Heart right ventricle (tissue), 16 donors: ENCODE results near the gene WDR83. TPM values are rescaled to one million over a fixed set of nuclear protein-coding genes. Genes with fewer than 3 reads are reported as not detected.

Source experiments
- ATAC-seq, 8 donors: fragments of 200-7000 bp; cut with Tn5 transposase; one replicate each; pipeline ENCODE4 v1.9.1; 2020; ENCODE audit warnings: mild to moderate bottlenecking in 8 of 8, moderate library complexity in 8 of 8, moderate number of reproducible peaks in 1 of 8
- DNase-seq, 2 donors: peaks; one replicate each; pipeline ENCODE4 v3.0.0-alpha.2; 2020
- H3K27ac ChIP-seq, 10 donors: fragments of 200-600 bp; sonication (generic) in 2 of 10; one replicate each; pipeline versions ENCODE4 v1.5.0 to v1.8.0; 2020 to 2022; ENCODE audit warnings: mild to moderate bottlenecking in 3 of 10
- H3K27me3 ChIP-seq, 7 donors: fragments of 200-600 bp; one replicate each; pipeline ENCODE4 v1.8.0; 2021 to 2022; ENCODE audit warnings: mild to moderate bottlenecking in 2 of 7
- H3K36me3 ChIP-seq, 9 donors: fragments of 200-600 bp; sonication (generic) in 1 of 9; one replicate each; pipeline versions ENCODE4 v1.5.0 to v1.8.0; 2020 to 2022; ENCODE audit warnings: mild to moderate bottlenecking in 2 of 9
- H3K4me1 ChIP-seq, 9 donors: fragments of 200-600 bp; sonication (generic) in 1 of 9; one replicate each; pipeline versions ENCODE4 v1.5.0 to v1.8.0; 2020 to 2022; ENCODE audit warnings: mild to moderate bottlenecking in 4 of 9
- H3K4me3 ChIP-seq, 10 donors: fragments of 200-600 bp; sonication (generic) in 2 of 10; one replicate each; pipeline versions ENCODE4 v1.5.0 to v1.8.0; 2020 to 2022; ENCODE audit warnings: mild to moderate bottlenecking in 7 of 10, moderate library complexity in 2 of 10
- H3K9me3 ChIP-seq, 11 donors: fragments of 200-600 bp in 10 of 11; sonication (generic) in 2 of 11; one replicate each; pipeline versions ENCODE4 v1.5.0 to v1.8.0; 2013 to 2022; ENCODE audit warnings: mild to moderate bottlenecking in 2 of 11, control low read depth in 1 of 11, moderate library complexity in 1 of 11
- CTCF ChIP-seq, 9 donors: fragments of 200-600 bp; sonication (generic) in 2 of 9; IDR thresholded peaks; one replicate each; pipeline versions ENCODE4 v1.5.0 to v1.8.0; 2021 to 2022; ENCODE audit warnings: antibody characterized with exemption in 9 of 9, mild to moderate bottlenecking in 5 of 9, moderate library complexity in 1 of 9
- WGBS, 2 donors: extraction: QIAGEN DNeasy Blood & Tissue Kit; methylation state at CpG; one replicate each; pipeline ENCODE4 v1.1.7; 2013; ENCODE audit warnings: inconsistent platforms in 1 of 2; 5-methylcytosine and 5-hydroxymethylcytosine counted together
- intact Hi-C, 10 donors: fragments of 100-400 bp; cut with DNase I; formaldehyde crosslinking; loops; one replicate each; pipeline versions ENCODE4 v1.11.1 to v1.14.2; 2022
- polyA plus RNA-seq, 2 donors: library from polyadenylated mRNA; stranded (reverse); fragments of 200-250 nt; gene quantifications; one replicate each; pipeline ENCODE4 v1.2.3, GENCODE V29; 2013
- total RNA-seq, 10 donors: library from RNA; stranded (reverse); fragmentation: NEBNext Ultra II Directional in 3 of 10; extraction: Animal tissue kit (Norgen Biotek cat#: 25700) in 3 of 10; gene quantifications; one replicate each; pipeline versions ENCODE4 v1.2.1 to v1.2.4, GENCODE V29; 2021 to 2023
- donor health status: Arrhythmogenic right ventricular cardiomyopathy.
- donor health status: ischemic (EF 13 %, LVEDD 7.1; RV severe dilation, severe dysfunction).
- donor health status: healthy with polysubstance abuse.
- donor health status: DM: no; HTN: yes; CAD: no.
- donor health status: DM: no; HTN: no; CAD: no.
- donor health status: ischemic (EF 25% LVEDD 6.9; RV normal size, moderate dysfunction).
- donor health status: ischemic (EF 25% LVEDD 5.7; RV mildly dilated, moderate dysfunction).
- donor health status: healthy.
- donor health status: DM: yes; HTN: yes; CAD: no.
- donor health status: Ischemic cardiomyopathy.
- donor health status: ischemic (EF 35%, LVEDD 5.7; RV mildly dilated, moderate dysfunction).
- donor health status: nonischemic (EF 11% LVEDD 7.7; RV severe dilation, severe dysfunction).
- donor health status: DM: yes; HTN: yes; CAD: no.
- donor health status: PGD.
- donor health status: ischemic (EF 29% LVEDD 5.4; RV normal size, mild dysfunction).
- donor health status: nonischemic (EF 23%, LVEDD 6.1; RV moderate dilation, normal function).

WDR83 gene
- total and polyA plus RNA-seq, 12 donors = 5.5 to 19.7 (median 8.1) TPM

- 97% methylated on average over 22 of the region's 22 CpGs for WGBS, 2 donors
- H3K36me3 ChIP-seq = peaks cover 0 to 98% (median 39%) of the 10 kb centered on the region in 9 donors
- H3K4me3 ChIP-seq = no peak overlapping the region
- H3K27me3 ChIP-seq = no peaks in the 10 kb centered on the region
- H3K4me1 ChIP-seq = no peaks in the 10 kb centered on the region
- ATAC-seq = no peak
- DNase-seq = no peak
- H3K27ac ChIP-seq = no peak overlapping the region
- H3K9me3 ChIP-seq = no peaks in the 10 kb centered on the region
- no peak for TF ChIP-seq CTCF (IDR thresholded peaks at IDR 0.05)
- intact Hi-C loops = no loop called here
Observed at GRCh38 chr19:12657966-12658365, 8.6 kb upstream of the WDR83 start.

- no peak for DNase-seq
- Histone ChIP-seq H3K27ac (no peak overlapping the region), H3K27me3 (no peaks in the 10 kb centered on the region), H3K36me3 (peaks cover 0 to 91% (median 43%) of the 10 kb centered on the region in 9 donors), H3K4me1 (peaks cover 4 to 17% (median 6%) of the 10 kb centered on the region in 9 donors), H3K4me3 (no peak overlapping the region), H3K9me3 (no peaks in the 10 kb centered on the region)
- intact Hi-C loops = no loop called here
- no peak for ATAC-seq
- 92 to 97% methylated on average over 12 of the region's 12 CpGs for WGBS, 2 donors
- TF ChIP-seq CTCF (IDR thresholded peaks at IDR 0.05) = no peak
Observed at GRCh38 chr19:12660980-12661379, 5.6 kb upstream of the WDR83 start.

GRCh38 chr19:12664406-12665280, 2.0 kb upstream of the WDR83 start:
- Histone ChIP-seq H3K4me1 (peaks cover 10 to 40% (median 29%) of the 10 kb centered on the region in 9 donors), H3K36me3 (peaks cover 0 to 62% (median 32%) of the 10 kb centered on the region in 9 donors), H3K4me3 (peak overlapping the region in 1 of 10 donors; percentile 97), H3K9me3 (no peaks in the 10 kb centered on the region), H3K27me3 (no peaks in the 10 kb centered on the region), H3K27ac (peak overlapping the region in 1 of 10 donors; percentile 91)
- 87 to 88% methylated on average over 29 of the region's 29 CpGs for WGBS, 2 donors
- intact Hi-C loops = loop anchor here in 2 of 10 donors (5.0 kb wide), 1 partner anchor 102 kb away; no protein-coding TSS in a partner anchor
- no peak for ATAC-seq
- no peak for DNase-seq
- TF ChIP-seq CTCF (IDR thresholded peaks at IDR 0.05) = no peak

DNA sequence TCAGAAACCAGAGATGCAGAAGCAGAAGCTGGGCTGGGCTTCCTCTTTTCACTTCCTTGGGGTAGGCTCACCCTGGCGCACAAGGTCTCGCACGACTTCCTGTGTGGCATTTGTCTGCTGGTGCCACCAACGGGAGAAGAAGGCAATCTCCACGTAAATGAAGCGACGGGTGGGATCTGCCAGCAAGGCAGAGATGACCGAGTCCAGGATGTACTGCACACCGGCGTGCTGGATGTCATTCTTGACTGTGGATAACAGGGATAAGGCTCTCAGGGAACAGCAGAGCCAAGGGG, 1.4 kb upstream of the WDR83 start:
- DNase-seq (peak in 1 of 2 donors; percentile 44), ATAC-seq (peak in 1 of 8 donors; percentile 6)
- Histone ChIP-seq H3K27me3 (no peaks in the 10 kb centered on the region), H3K4me3 (peak overlapping the region in 6 of 10 donors; percentile 76 to 97 (median 86)), H3K4me1 (peaks cover 13 to 44% (median 32%) of the 10 kb centered on the region in 9 donors), H3K9me3 (no peaks in the 10 kb centered on the region), H3K36me3 (peaks cover 0 to 56% (median 28%) of the 10 kb centered on the region in 9 donors), H3K27ac (peak overlapping the region in 1 of 10 donors; percentile 91)
- intact Hi-C loops = loop anchor here in 2 of 10 donors (5.0 kb wide), 1 partner anchor 103 kb away; no protein-coding TSS in a partner anchor
- 87 to 89% methylated on average over 10 of the region's 10 CpGs for WGBS, 2 donors
- TF ChIP-seq CTCF (IDR thresholded peaks at IDR 0.05) = no peak
